Esophagus squamous epithelium (tissue), 4 donors: Measurements from ENCODE around the gene FABP6.

Source experiments
- POLR2A ChIP-seq, 4 donors: fragments of 450-650 bp; IDR thresholded peaks; one replicate each; pipeline ENCODE4 v1.6.1; 2017; ENCODE audit warnings: antibody characterized with exemption in 4 of 4, mild to moderate bottlenecking in 4 of 4, moderate library complexity in 3 of 4
- TF ChIP-seq, protein P1 (sequence below), 6 experiments: fragments of 450-650 bp in 4 of 6; fragments of 200-600 bp in 2 of 6; sonication (generic) in 2 of 6; IDR thresholded peaks; one replicate each; pipeline ENCODE4 v1.5.1; 2016 to 2019; ENCODE audit warnings: antibody characterized with exemption in 6 of 6, mild to moderate bottlenecking in 4 of 6, moderate library complexity in 4 of 6

- TF ChIP-seq, protein P1, sequence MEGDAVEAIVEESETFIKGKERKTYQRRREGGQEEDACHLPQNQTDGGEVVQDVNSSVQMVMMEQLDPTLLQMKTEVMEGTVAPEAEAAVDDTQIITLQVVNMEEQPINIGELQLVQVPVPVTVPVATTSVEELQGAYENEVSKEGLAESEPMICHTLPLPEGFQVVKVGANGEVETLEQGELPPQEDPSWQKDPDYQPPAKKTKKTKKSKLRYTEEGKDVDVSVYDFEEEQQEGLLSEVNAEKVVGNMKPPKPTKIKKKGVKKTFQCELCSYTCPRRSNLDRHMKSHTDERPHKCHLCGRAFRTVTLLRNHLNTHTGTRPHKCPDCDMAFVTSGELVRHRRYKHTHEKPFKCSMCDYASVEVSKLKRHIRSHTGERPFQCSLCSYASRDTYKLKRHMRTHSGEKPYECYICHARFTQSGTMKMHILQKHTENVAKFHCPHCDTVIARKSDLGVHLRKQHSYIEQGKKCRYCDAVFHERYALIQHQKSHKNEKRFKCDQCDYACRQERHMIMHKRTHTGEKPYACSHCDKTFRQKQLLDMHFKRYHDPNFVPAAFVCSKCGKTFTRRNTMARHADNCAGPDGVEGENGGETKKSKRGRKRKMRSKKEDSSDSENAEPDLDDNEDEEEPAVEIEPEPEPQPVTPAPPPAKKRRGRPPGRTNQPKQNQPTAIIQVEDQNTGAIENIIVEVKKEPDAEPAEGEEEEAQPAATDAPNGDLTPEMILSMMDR (IDR thresholded peaks at IDR 0.05), result no peak
- no peak for TF ChIP-seq POLR2A (IDR thresholded peaks at IDR 0.05)
Observed at GRCh38 chr5:160259341-160259740, 30.0 kb downstream of the FABP6 start.
